Activated CD4-positive, alpha-beta T cell treated with anti-CD3 and anti-CD28 coated beads for 4 hours (primary cell): ENCODE results near the gene PGAP6.
"Not testable (repeated sequence)": the region's sequence is repeated elsewhere in the genome, so short reads cannot be mapped to it uniquely, and the experiment has no call there.

ENCODE experiments used
- DNase-seq, 2 donors: peaks; one replicate each; pipeline ENCODE4 v3.0.0-alpha.2; 2020

PGAP6 gene

DNA sequence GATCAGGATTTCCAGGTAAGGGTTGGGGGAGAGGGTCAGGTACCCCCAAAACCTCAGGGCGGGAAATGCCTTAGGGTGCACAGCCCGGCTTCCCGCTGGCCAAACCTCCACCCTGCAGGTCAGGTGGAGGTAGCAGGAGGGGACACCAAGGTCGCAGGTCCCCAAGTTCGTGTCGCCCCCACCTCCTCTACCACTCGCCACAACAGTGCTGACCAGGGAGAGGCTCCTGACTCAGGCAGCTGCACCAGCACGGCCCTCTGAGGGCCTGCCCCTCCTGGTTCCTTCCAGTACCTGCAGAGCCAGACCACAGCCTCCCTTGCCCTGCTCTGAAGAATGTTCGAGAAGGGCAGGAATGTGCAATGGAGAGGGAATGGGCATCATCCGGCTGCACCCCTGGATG is 15.3 kb downstream of the PGAP6 start:
- no peak for DNase-seq

DNA sequence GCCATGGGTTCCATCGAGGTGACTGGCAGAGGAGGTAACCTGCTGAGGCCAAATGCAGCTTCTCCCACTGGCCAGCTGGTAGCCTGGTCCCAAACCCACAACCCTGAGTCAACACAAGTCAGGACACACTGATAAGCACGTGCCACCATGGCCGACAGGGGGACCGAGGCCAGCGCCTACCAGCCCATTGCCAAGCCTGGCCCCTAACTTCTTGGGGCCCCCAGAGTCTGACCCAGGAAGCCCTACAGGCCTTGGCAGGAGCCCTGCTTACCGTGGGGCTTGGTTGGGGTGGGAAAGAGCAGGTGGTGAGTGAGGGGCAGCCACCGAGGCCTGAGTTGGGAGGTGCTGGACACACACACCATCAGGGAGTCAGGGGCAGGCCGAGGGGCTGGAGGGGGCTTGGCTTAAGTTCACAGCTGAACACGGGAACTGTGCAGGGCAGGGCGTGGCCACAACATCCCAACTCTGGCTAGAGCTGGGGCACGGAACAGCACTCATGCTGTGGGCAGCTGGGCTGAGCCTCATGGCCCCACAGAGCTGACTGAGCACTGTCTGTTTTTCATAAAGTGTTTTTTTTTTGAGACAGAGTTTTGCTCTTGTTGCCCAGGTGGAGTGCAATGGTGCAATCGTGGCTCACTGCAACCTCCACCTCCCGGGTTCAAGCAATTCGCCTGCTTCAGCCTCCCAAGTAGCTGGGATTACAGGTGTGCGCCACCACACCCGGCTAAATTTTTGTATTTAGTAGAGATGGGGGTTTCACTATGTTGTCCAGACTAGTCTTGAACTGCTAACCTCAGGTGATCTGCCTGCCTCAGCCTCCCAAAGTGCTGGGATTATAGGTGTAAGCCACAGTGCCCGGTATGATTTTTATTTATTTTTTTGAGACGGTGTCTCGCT is 16.9 kb downstream of the PGAP6 start:
- no peak for DNase-seq

DNA sequence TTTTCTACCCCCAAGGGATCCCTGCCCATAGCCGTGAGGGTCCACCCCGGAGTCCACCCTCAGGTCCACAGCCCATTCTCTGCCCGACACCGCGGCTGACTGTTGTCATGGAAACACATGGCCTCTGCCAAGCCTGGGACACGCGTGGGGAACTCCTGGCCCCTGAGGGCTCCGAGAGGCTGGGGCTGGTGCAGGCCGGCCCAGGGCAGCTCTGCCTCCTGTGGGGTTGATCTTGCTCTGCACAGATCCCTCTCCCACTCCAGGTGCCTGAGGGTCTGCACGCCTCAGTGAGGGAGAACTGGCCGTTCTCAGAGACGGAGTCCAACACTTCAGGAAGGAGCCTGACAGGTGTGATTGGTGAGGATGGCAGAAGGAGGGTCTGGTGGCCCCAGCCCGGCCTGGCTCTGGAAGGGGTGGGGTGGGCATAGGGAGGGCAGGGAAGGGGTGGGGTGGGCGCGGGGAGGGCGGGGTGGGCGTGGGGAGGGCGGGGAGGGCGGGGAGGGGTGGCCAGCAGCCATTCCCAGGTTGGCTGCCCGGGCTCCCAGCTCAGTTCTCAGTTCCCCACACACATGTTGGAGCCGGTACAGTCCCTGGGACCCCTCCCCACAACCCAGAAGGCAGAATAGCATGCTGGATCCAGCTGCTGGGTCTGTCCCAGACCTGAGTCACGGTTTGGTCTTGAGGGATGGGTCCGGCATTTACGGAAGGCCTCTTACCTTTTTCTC is 17.9 kb downstream of the PGAP6 start:
- no peak for DNase-seq

DNA sequence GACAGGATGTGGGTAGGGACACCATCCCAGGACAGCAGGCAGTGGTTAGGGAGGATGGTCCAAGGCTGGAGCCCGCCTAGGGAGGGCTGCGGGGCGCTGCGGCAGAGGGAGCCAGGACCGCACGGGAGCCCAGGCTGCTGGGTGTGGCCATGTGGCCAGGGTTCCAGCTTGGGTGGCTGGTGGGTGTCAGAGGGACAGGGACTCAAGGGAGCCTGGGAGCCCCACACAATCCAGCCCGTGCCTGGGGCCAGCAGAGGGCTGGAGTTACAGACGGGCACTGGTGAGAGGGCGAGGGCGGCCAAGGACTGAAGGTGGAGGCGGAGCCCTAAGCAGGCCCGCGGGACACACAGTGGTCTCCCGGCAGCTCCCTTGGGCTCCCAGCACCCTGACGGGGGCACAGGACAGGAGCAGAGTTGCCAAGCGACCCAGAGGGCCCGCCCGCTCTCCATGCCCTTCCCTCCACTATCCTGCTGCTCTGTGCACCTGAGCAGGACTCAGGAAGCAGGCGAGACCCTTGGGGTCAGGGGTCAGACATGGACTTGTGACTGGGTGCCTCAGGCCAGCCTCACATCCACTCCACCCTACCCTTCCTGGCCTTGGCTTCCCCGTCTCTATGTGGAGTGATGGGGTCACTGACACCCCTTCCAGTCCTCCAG is 18.5 kb downstream of the PGAP6 start:
- DNase-seq = no peak

DNA sequence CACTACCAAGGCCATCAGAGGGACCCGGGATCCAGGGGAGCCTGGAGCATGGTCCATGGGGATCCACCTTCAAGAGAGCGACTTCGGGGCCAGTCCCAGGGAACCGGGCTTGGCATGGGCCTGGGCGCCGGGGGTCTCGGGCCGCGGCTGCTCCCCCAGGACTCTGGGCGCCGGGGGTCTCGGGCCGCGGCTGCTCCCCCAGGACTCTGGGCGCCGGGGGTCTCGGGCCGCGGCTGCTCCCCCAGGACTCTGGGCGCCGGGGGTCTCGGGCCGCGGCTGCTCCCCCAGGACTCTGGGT is 19.1 kb downstream of the PGAP6 start:
- DNase-seq = not testable (repeated sequence)

DNA sequence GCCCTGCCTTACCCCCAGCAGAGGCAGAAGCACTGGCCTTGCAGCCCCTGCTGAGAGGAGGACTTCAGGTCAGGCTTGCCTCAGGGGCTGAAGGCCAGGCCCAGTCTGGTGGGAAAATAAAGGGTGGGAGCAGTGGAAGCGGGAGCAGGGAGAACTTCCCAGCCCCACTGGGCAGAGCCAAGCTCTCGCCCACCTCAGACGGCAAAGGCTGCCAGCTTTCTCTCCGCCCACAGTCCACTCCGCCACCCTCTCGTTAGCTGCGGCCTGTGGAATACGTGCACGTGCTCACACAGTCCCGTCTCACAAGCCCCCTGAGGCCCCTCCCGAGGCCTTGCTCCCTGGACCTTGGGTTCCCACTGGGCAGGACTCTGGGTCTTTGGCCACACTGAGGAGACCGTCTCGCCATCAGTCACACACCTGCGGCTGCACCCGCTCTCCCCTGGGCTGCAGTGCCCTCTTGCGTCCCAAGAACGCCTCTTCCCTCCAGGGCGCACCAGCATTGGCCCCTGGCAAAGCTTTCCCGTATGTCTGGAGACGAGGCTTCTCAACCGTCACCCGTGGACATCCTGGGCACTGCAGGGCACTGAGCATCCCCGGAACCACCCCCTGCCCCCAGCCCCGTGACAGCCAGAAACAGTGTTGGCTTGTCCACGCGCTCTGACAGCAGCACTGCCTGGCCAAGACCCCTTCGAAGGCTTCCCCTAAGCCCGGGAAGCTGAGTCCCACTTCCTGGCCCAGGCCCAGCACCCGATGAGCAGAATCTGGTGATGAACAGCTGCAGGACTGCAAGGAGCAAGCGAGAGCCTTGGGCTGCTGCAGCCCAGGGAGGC is 19.7 kb downstream of the PGAP6 start:
- peak; percentile 73 to 75 for DNase-seq

DNA sequence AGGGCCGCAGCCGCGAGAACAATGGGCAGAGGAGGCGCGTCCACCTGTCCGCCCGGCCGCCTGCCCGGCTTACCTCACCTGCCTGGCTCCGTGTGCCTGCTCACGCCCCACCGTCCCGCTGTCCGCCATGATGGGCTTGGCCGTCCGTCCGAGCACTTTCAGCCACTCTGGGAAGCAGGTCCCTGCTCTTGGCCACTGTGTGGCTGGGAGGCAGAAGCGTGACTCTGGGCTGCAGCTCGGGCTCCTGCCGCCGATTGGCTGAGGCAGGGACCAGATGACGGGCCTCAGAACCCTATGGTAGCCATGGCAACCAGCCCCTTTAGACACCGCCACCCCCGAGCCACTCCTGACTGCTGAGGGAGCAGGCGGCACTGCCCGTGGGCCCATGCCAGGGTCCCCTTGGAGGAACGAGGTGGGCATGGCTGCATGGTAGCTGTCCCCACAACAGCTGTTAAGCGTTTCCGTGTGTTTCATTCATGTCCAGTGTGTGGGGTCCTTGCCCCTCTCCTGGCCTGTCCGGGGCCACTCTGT is 20.4 kb downstream of the PGAP6 start:
- no peak for DNase-seq

DNA sequence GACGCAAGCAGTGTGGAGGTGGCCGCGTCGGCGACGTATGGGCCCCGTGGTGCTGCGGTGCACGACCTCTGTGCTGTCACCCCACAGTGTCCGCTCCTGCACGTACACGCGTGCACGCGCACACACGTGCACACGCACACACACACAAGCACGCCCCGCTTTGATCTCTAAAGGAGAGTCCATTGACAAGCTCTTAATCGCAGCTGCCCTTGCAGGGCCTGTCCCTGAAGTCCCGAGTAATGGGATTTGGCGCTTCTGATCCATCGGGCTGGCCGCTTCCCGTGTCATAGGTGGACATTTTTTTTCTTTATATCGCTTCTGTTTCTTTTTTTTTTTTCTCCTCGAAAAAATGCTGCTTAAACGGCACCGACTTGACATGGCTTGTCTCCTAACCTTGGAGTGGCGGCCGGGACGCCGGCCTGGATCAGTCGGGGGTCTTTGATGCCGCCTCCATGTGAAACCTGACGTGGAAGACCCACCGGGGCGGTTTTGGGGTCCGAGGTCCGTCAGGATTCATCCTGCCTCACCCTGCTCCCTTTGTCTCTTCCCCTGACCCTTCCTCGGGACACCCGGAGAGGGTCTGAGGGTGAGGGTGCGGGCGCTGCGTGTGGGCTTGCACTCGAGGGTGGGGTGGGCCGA is 21.0 kb downstream of the PGAP6 start:
- DNase-seq = no peak

DNA sequence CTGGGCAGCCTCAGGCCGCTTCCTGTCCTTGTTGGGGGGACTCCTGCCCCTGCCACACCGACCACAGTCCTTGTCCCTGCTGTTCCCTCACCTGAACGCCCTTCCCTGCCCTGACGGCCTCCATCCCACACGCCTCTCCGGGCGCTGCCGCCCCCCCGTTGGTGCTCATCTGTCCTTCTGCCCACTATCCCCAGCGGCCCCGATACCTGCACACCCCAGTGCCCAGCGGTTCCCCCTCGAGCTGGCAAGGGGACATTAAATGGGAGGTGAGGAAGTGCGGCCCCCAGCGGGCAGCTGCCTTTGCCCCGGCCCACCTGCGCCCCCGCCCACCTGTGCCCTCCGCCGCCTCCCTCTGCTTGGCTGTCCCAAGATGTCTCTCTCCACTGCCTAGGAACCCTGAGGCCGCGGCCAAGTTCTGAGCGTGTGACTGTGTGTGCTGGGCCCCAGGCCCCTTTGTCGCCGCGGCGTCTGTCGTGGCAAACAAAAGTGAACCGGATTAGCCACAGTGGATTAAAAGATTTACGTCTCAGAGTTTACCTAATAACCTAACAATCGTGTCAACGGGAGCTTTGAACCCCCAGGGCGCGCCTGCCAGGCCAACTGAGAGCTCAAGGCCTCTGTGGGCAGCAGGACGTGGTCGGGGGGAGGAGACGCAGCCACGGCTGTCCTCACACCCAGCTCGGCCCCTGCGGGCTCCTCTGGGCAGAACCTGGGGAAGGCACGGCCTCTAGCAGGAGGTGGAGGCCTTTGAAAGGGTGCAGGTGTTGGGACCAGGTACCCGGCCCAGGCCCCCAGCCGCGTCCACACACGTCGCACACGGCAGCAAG is 21.7 kb downstream of the PGAP6 start:
- no peak for DNase-seq

DNA sequence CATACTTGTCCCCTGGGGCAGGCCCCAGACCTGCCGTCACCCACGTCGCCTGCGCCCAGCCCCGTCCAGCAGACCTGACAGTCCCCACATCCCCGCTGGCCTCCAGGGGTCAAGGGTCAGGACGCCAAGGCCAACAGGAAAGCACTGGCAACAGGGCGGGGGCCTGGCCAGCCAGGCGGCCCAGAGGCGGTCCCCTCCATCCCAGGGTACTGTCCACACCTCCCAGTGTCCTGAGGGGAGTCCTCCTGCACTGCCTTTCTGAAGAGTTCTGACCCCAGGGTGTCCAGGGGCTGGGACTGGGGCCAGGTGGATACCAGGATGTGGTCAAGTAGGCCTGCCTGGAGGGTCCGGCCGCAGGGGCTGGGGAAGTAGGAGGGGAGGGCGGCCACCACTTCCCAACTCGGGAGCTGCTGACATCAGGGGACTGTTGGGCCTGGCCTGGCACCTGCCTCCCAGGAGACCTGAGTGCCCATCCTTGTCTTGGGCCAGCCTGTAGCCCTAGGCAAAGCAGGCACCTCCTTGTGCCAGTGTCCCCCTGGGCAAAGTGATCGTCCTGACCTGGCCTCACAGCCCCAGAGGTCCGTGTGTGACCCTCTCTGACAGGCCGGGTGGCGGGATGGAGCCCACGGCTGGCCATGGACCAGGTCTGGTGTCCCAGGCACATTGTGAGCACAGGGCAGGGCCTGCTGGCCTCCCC is 22.6 kb downstream of the PGAP6 start:
- DNase-seq = no peak

DNA sequence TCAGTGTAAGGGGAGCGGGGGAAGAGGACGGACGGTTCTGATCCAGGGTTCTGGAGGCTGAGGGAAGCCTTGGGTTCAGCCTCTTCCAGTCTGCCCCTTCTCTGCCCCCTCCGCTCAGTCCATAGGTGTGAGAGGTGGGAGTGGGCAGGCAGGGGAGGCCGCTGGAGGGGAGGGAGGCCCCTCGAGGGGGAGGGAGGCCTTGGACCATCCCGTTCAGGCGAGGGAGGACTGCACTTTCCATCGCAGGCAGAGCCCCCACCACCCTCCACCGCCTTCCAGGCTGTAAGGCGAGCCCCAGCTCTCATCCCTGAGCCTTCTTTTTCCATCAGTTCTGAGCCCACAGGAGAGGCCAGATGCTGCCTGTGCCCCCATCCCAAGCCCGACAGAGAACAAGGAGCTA is 25.0 kb downstream of the PGAP6 start:
- DNase-seq = no peak

DNA sequence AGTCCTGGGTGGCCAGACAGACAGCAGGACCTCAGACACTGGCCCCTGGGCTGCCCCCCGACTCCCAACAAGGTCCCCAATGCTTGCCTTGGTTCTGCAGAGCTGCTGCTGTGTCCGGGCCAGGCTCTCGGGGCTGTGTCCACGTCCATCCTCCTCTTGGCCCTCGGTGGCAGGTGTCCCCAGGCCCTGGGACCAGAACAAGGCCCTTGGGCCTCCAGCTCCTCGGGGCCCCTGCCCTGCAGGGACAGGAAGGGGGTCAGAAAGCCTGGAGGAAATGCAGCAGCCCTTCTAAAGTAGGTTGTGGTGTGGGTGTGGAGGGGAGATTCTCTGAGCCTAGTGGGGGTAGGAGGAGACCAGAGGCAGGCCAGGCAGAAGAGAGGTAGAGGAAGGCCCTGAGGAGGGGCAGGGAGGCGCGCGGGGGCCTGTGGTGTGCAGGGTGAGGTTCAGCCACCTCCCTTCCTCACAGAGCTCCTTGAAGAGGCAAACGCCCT is 26.8 kb downstream of the PGAP6 start:
- DNase-seq = no peak

DNA sequence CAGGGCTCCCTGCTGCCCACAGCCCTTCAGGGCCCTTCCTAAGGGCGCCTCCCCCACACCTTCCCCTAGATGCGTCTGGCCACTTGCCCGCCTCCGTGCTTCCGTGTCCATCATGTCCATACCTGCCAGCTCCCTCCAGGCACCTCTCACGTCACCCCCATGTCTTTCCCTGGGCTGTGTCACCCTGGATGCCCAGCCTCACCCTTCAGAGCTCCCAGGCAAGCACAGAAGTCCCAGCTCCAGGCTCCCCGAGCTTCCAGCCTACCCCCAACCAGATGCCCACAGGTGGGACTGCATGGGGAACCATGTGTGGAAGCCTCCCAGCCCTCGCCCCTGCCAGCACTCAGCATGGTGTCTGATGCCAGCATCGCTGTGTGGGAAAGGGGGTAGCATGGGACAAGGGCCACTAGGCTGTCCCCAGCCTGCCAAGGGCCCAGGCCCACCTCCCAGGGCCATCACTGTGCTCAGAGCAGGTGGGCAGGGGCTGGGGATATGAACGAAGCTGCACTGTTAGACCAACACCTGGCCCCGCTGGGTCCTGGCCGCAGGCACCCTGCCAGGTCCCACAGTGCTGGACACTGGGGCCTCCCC is 27.4 kb downstream of the PGAP6 start:
- no peak for DNase-seq

DNA sequence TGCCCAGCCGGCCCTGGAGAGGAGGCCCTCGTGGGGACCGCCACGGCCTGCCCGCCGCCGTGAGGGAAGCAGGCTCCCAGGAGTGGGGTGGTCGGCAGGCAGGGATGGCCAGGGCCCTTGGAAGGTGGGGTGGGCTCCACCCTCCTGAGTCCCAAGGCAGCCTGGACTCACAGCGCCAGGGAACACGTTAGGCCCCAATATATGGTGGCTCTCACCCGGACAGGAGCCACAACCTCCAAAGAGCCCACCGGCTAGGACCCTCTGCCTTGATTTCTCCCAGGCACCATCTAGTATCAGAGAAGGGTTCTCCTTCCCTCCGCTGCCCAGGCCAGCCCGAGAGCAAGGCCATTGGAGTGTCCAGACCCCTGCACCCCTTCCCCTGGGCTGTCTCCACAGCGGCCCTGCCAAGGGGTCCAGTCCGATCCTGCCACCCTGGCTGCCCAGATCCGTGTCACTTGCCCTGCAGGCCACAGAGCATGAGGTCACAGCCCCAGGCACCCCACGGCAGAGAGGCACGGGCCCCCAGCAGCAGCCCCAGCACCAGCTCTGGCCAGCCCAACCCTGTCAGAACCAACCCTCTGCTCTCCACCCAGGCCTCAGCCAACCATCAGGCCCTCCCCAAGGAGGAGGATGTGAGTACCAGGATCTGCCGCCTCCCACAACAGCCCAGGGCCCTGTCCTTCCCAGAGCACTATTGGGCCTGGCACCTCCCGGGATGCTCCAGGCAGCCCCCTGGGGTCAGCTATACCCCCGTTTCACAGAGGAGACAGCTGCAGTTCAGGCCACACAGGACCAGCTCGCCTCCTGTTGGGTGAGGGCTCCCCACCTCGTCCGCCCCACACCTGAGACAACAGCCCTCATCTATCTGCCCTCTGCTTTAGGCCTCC is 28.1 kb downstream of the PGAP6 start:
- DNase-seq = no peak

DNA sequence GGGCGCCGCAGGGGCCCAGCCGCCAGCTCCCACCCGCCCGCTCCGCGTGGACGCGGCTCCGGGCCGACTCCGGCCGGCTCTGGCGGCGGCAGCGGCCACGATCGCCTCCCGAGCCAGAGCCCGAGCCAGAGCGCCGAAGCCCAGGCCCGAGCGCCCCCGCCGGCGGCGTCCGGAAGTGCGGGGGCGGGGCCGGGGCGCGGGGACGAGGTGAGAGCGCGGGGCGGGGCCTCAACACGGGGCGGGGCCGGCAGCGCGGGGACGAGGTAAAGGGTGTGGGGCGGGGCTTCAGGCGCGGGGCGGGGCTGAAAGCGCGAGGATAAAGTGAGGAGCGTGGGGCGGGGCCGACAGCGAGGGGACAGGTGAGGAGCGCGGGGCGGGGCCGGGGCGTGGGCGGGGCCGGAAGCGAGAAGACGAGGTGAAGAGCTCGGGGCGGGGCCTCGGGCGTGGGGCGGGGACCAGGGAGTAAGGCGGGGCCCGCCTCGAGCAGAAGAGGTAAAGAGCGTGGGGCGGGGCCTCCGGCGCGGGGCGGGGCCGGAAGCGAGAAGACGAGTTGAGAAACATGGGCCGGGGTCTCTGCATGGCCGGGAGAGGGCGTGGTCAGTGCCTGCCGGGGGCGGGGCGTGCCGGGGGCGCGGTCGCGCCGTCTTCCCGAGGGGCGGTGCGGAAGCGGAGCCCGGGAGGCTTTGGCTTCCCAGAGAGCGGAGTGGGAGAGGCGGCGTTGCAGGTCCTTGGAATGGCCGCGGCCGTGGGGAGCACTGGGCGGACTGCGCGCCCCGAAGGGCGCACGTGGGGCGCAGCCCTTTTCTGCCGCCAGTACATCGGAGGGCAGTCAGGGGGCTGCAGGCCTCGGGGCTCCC is 29.0 kb downstream of the PGAP6 start, which contains the start of gene AXIN1:
Gene AXIN1 (minus strand): TSS at position 177 of the 857 bp plus-strand sequence. CDS start 5,698 bp downstream, outside the sequence.
- peak; percentile 100 for DNase-seq

DNA sequence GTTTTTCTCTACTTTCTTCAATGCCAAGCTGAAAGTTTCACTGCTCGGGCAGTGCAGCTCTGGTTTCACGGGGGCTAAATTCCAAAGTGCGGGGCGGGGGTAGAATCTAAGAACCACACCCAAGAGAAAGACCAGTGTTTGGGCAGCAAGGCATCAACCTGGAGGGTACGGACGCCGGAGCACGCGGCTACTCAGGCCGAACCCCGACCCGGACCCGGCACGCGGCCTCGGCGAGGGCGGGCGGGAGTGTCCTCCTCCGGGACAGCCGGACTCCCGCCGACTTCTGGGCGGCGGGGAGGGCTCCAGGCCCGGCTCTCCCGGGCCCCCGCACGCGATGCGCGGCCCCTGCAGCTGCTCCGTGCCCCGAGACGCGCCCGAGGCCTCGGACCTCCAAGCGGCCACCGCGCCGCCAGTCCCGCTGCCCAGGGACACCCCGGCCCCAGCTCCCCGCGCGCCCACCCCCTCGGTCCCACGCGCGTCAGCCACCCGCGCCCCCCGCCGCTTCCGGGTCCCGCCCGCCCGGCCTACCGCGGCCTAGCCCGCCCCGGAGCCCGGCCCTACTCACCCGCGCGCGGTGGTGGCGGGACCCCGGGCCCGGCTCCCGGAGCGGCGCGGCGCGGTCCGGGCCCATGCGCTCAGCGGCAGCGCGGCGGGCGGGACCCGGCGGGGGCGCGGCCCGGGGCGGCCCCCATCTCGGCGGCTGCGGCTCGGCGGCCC is 29.8 kb downstream of the PGAP6 start:
- peak; percentile 28 to 38 for DNase-seq

DNA sequence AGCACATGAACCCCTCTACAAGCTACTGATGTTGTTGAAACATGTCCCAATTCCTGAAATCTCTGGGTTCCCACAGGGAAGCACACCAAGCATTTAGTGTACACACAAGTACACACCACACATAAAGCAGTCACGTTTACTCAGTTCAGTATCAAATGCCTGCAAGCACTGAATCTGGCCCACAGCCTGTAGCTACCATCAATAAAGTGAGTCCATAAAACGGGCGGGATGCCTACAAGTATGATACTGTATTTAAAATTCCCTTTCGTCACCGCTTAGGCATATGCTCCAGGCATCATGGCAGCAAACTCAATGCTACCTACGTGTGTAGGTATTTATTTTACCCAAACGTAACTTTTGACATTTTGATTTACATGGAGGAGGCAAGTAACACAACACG is 31.6 kb downstream of the PGAP6 start:
- no peak for DNase-seq
